T-helper 2 cell treated with Interferon-gamma antibody and Interleukin-4, amounts not matched to agents 5 μg/mL and 100 μg/mL, for 36 hours (primary cell): Measurements from ENCODE around the gene GOLT1A.

ENCODE experiments used
- DNase-seq: peaks from one replicate; pipeline ENCODE4 v3.0.0; 2021; ENCODE audit warnings: low spot score
- H3K27ac Mint-ChIP-seq: one replicate; pipeline ENCODE4 v1.8.0; 2021; ENCODE audit warnings: mild to moderate bottlenecking, mixed read lengths
- H3K27me3 Mint-ChIP-seq: one replicate; pipeline ENCODE4 v1.8.0; 2021; ENCODE audit warnings: low read depth, mixed read lengths
- H3K36me3 Mint-ChIP-seq: one replicate; pipeline ENCODE4 v1.8.0; 2021; ENCODE audit warnings: low read depth, mixed read lengths
- H3K4me1 Mint-ChIP-seq: one replicate; pipeline ENCODE4 v1.8.0; 2021; ENCODE audit warnings: low read depth, mixed read lengths
- H3K4me3 Mint-ChIP-seq: one replicate; pipeline ENCODE4 v1.8.0; 2022; ENCODE audit warnings: mild to moderate bottlenecking, moderate library complexity, mixed read lengths
- H3K9me3 Mint-ChIP-seq: one replicate; pipeline ENCODE4 v1.8.0; 2021; ENCODE audit warnings: mixed read lengths

The GOLT1A gene

GRCh38 chr1:204198348-204199340 is 15.1 kb downstream of the GOLT1A start:
- no peaks in the 10 kb centered on the region for H3K36me3 Mint-ChIP-seq
- H3K27ac Mint-ChIP-seq = no peak overlapping the region
- no peaks in the 10 kb centered on the region for H3K9me3 Mint-ChIP-seq
- no peaks in the 10 kb centered on the region for H3K4me1 Mint-ChIP-seq
- H3K4me3 Mint-ChIP-seq = no peak overlapping the region
- H3K27me3 Mint-ChIP-seq = peaks cover 5% of the 10 kb centered on the region
- DNase-seq = no peak

- H3K27me3 Mint-ChIP-seq = peaks cover 7% of the 10 kb centered on the region
- DNase-seq = no peak
- no peak overlapping the region for H3K4me3 Mint-ChIP-seq
- H3K27ac Mint-ChIP-seq = no peak overlapping the region
- no peaks in the 10 kb centered on the region for H3K36me3 Mint-ChIP-seq
- no peaks in the 10 kb centered on the region for H3K4me1 Mint-ChIP-seq
- H3K9me3 Mint-ChIP-seq = no peaks in the 10 kb centered on the region
Observed at GRCh38 chr1:204197068-204197467, 16.7 kb downstream of the GOLT1A start.

- Mint-ChIP-seq H3K4me3 (no peak within 1 kb of the TSS), H3K36me3 (no peaks in the 10 kb centered on the region), H3K27me3 (peaks cover 11% of the 10 kb centered on the region), H3K9me3 (no peaks in the 10 kb centered on the region), H3K4me1 (no peaks in the 10 kb centered on the region), H3K27ac (no peak within 1 kb of the TSS)
- DNase-seq = no peak
Observed at GRCh38 chr1:204196068-204196795, 17.6 kb downstream of the GOLT1A start, which contains the start of gene KISS1. TSS of gene KISS1 (minus strand) at chr1:204196491. CDS start at chr1:204192876, 3,615 bp downstream.

GRCh38 chr1:204194771-204195170 is 19.0 kb downstream of the GOLT1A start:
- H3K36me3 Mint-ChIP-seq = no peaks in the 10 kb centered on the region
- no peak overlapping the region for H3K27ac Mint-ChIP-seq
- no peak for DNase-seq
- peaks cover 2% of the 10 kb centered on the region for H3K4me1 Mint-ChIP-seq
- H3K9me3 Mint-ChIP-seq = no peaks in the 10 kb centered on the region
- H3K27me3 Mint-ChIP-seq = peaks cover 21% of the 10 kb centered on the region
- no peak overlapping the region for H3K4me3 Mint-ChIP-seq

- Mint-ChIP-seq H3K9me3 (no peaks in the 10 kb centered on the region), H3K4me3 (no peak overlapping the region), H3K4me1 (peaks cover 6% of the 10 kb centered on the region), H3K27me3 (peaks cover 28% of the 10 kb centered on the region), H3K36me3 (no peaks in the 10 kb centered on the region), H3K27ac (no peak overlapping the region)
- no peak for DNase-seq
Observed at GRCh38 chr1:204194080-204194479, 19.7 kb downstream of the GOLT1A start.

GRCh38 chr1:204192589-204193352 is 21.0 kb downstream of the GOLT1A start:
- Mint-ChIP-seq H3K4me3 (no peak overlapping the region), H3K4me1 (peaks cover 8% of the 10 kb centered on the region), H3K27ac (no peak overlapping the region), H3K27me3 (peaks cover 39% of the 10 kb centered on the region), H3K9me3 (no peaks in the 10 kb centered on the region), H3K36me3 (no peaks in the 10 kb centered on the region)
- no peak for DNase-seq

GRCh38 chr1:204192046-204192445 is 21.7 kb downstream of the GOLT1A start:
- H3K36me3 Mint-ChIP-seq = no peaks in the 10 kb centered on the region
- H3K9me3 Mint-ChIP-seq = no peaks in the 10 kb centered on the region
- no peak overlapping the region for H3K4me3 Mint-ChIP-seq
- peaks cover 8% of the 10 kb centered on the region for H3K4me1 Mint-ChIP-seq
- DNase-seq = no peak
- H3K27ac Mint-ChIP-seq = no peak overlapping the region
- peaks cover 44% of the 10 kb centered on the region for H3K27me3 Mint-ChIP-seq

GRCh38 chr1:204191456-204191855 is 22.3 kb downstream of the GOLT1A start:
- H3K27ac Mint-ChIP-seq = no peak overlapping the region
- peaks cover 45% of the 10 kb centered on the region for H3K27me3 Mint-ChIP-seq
- no peaks in the 10 kb centered on the region for H3K9me3 Mint-ChIP-seq
- no peaks in the 10 kb centered on the region for H3K36me3 Mint-ChIP-seq
- no peak for DNase-seq
- peaks cover 8% of the 10 kb centered on the region for H3K4me1 Mint-ChIP-seq
- no peak overlapping the region for H3K4me3 Mint-ChIP-seq

GRCh38 chr1:204190212-204191211 is 23.3 kb downstream of the GOLT1A start:
- Mint-ChIP-seq H3K27ac (no peak overlapping the region), H3K4me3 (peak overlapping the region; percentile 9), H3K27me3 (peaks cover 45% of the 10 kb centered on the region), H3K4me1 (peaks cover 8% of the 10 kb centered on the region), H3K36me3 (no peaks in the 10 kb centered on the region), H3K9me3 (no peaks in the 10 kb centered on the region)
- no peak for DNase-seq

- H3K27me3 Mint-ChIP-seq = peaks cover 50% of the 10 kb centered on the region
- H3K36me3 Mint-ChIP-seq = no peaks in the 10 kb centered on the region
- no peak for DNase-seq
- no peak overlapping the region for H3K27ac Mint-ChIP-seq
- H3K4me3 Mint-ChIP-seq = no peak overlapping the region
- no peaks in the 10 kb centered on the region for H3K9me3 Mint-ChIP-seq
- H3K4me1 Mint-ChIP-seq = peaks cover 8% of the 10 kb centered on the region
Observed at GRCh38 chr1:204188959-204189639, 24.7 kb downstream of the GOLT1A start.

GRCh38 chr1:204186597-204186996 is 27.2 kb downstream of the GOLT1A start:
- DNase-seq = no peak
- peaks cover 8% of the 10 kb centered on the region for H3K4me1 Mint-ChIP-seq
- H3K4me3 Mint-ChIP-seq = no peak overlapping the region
- no peaks in the 10 kb centered on the region for H3K9me3 Mint-ChIP-seq
- H3K36me3 Mint-ChIP-seq = no peaks in the 10 kb centered on the region
- peaks cover 46% of the 10 kb centered on the region for H3K27me3 Mint-ChIP-seq
- no peak overlapping the region for H3K27ac Mint-ChIP-seq

GRCh38 chr1:204181116-204181515 is 32.7 kb downstream of the GOLT1A start:
- Mint-ChIP-seq H3K9me3 (no peaks in the 10 kb centered on the region), H3K27me3 (peaks cover 10% of the 10 kb centered on the region), H3K4me3 (no peak overlapping the region), H3K36me3 (no peaks in the 10 kb centered on the region), H3K4me1 (no peaks in the 10 kb centered on the region), H3K27ac (no peak overlapping the region)
- no peak for DNase-seq
